Ovary (tissue), 9 donors: ENCODE results near the gene ATP6V0B. TPM values are rescaled to one million over a fixed set of nuclear protein-coding genes. Genes with fewer than 3 reads are reported as not detected.

ENCODE experiments used
- DNase-seq, 5 donors: peaks; one replicate each; pipeline ENCODE4 v3.0.0-alpha.2; 2019 to 2020
- H3K27ac ChIP-seq, 2 donors: fragments of 200-600 bp; one replicate each; pipeline versions ENCODE4 v1.5.1 to v1.8.0; 2019 to 2022
- H3K27me3 ChIP-seq: fragments of 200-600 bp; one replicate; pipeline ENCODE4 v1.8.0; 2022
- H3K36me3 ChIP-seq: fragments of 200-600 bp; sonication (generic); one replicate; pipeline ENCODE4 v1.5.1; 2019
- H3K4me1 ChIP-seq: one replicate; pipeline ENCODE4 v1.8.1; 2013; ENCODE audit warnings: mild to moderate bottlenecking, moderate library complexity; ENCODE audit not compliant: insufficient read depth
- H3K4me3 ChIP-seq: fragments of 200-600 bp; sonication (generic); one replicate; pipeline ENCODE4 v1.5.1; 2017
- H3K9me3 ChIP-seq, 2 donors: fragments of 200-600 bp in 1 of 2; sonication (generic) in 1 of 2; one replicate each; pipeline versions ENCODE4 v1.5.1 to v1.8.1; 2013 to 2019; ENCODE audit warnings: mild to moderate bottlenecking in 1 of 2, moderate library complexity in 1 of 2
- EP300 ChIP-seq: sonication (generic); formaldehyde crosslinking; IDR thresholded peaks from one replicate; pipeline ENCODE4 v1.6.1; 2017; ENCODE audit warnings: antibody characterized with exemption
- POLR2A ChIP-seq: fragments of 450-650 bp; IDR thresholded peaks from one replicate; pipeline ENCODE4 v1.6.1; 2017; ENCODE audit warnings: antibody characterized with exemption, mild to moderate bottlenecking, moderate library complexity
- WGBS, 3 donors: extraction: QIAGEN DNeasy Blood & Tissue Kit in 1 of 3; methylation state at CpG; one replicate each; pipeline versions ENCODE4 v1.1.5 to v1.1.7; 2013 to 2017; 5-methylcytosine and 5-hydroxymethylcytosine counted together
- intact Hi-C, 4 donors: fragments of 100-400 bp; cut with DNase I; formaldehyde crosslinking; loops; one replicate each; pipeline versions ENCODE4 v1.11.0 to v1.15.1; 2022 to 2023
- polyA plus RNA-seq, 2 donors: library from polyadenylated mRNA; stranded (reverse); fragments of 200-250 nt in 1 of 2; fragments of 350-450 nt in 1 of 2; fragmentation: Illumina TruSeq in 1 of 2; extraction: RNeasy Lipid Tissue Mini Kit (QIAGEN cat#74804) in 1 of 2; gene quantifications; one replicate each; pipeline ENCODE4 v1.2.3, GENCODE V29; 2013 to 2014
- total RNA-seq, 7 donors: library from RNA; depleted of rRNA in 2 of 7; stranded (reverse); fragments of >200 nt in 2 of 7; fragmentation: NEBNext Ultra II Directional in 3 of 7; extraction: Animal tissue kit (Norgen Biotek cat#: 25700) in 3 of 7; gene quantifications; one replicate each; pipeline versions ENCODE4 v1.1.0 to v1.2.4, GENCODE V29; 2016 to 2023
- TF ChIP-seq, protein P1 (sequence below), 3 donors: fragments of 450-650 bp in 2 of 3; fragments of 200-600 bp in 1 of 3; IDR thresholded peaks; one replicate each; pipeline versions ENCODE4 v1.5.1 to v1.8.0; 2016 to 2022; ENCODE audit warnings: antibody characterized with exemption in 3 of 3, mild to moderate bottlenecking in 1 of 3
- donor health status: DM: no; HTN: no; CAD: no; lungs with moderate emphysema.
- donor health status: DM: no; HTN: no; CAD: no.
- donor health status: Bipolar disorder and iron deficiency.
- donor health status: DM: yes; HTN: yes; CAD: no.
- donor health status: DM: no; HTN: no; CAD: no.
- donor health status: DM: yes; HTN: yes; CAD: no.

ATP6V0B gene
- total and polyA plus RNA-seq, 9 donors: 46.1 to 108 (median 74.4) TPM

DNA sequence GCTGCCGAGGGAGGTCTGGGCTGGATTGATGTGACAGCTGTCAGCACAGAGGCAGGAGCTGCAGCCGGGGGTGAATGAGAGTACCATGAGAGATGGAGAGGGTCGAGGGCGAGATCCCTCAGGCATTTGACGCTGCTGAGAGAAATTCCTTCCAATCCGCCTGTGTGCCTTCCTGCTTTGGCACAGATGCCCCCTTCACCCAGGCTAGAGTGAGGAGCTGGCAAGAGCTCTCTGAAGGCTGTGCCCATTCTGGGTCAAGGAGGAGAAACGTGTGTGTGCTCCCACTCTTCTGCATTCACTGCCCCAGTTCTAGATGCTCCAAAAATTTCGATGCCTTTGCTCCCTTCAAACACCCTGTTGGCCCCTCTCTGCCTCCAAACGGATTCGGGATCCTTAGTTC lies 36.4 kb upstream of the ATP6V0B start:
- intact Hi-C loops: loop anchor here in 3 of 4 donors (5.0 to 10.0 kb wide), 3 partner anchors 404 to 714 kb away; partner anchors contain the start of gene PTPRF (in 1 of the 3)
- Histone ChIP-seq H3K9me3 (no peaks in the 10 kb centered on the region), H3K27ac (no peak overlapping the region), H3K4me1 (peaks cover 4% of the 10 kb centered on the region), H3K4me3 (no peak overlapping the region), H3K36me3 (no peaks in the 10 kb centered on the region), H3K27me3 (no peaks in the 10 kb centered on the region)
- WGBS, 3 donors: 74 to 79% (median 77%) methylated on average over 10 of the region's 10 CpGs
- DNase-seq: no peak
- TF ChIP-seq EP300 (no peak), POLR2A (no peak)
- TF ChIP-seq, protein P1, sequence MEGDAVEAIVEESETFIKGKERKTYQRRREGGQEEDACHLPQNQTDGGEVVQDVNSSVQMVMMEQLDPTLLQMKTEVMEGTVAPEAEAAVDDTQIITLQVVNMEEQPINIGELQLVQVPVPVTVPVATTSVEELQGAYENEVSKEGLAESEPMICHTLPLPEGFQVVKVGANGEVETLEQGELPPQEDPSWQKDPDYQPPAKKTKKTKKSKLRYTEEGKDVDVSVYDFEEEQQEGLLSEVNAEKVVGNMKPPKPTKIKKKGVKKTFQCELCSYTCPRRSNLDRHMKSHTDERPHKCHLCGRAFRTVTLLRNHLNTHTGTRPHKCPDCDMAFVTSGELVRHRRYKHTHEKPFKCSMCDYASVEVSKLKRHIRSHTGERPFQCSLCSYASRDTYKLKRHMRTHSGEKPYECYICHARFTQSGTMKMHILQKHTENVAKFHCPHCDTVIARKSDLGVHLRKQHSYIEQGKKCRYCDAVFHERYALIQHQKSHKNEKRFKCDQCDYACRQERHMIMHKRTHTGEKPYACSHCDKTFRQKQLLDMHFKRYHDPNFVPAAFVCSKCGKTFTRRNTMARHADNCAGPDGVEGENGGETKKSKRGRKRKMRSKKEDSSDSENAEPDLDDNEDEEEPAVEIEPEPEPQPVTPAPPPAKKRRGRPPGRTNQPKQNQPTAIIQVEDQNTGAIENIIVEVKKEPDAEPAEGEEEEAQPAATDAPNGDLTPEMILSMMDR (IDR thresholded peaks at IDR 0.05): no peak

GRCh38 chr1:43938892-43939587 lies 35.7 kb upstream of the ATP6V0B start:
- Histone ChIP-seq H3K4me3 (no peak overlapping the region), H3K27me3 (no peaks in the 10 kb centered on the region), H3K4me1 (no peaks in the 10 kb centered on the region), H3K9me3 (no peaks in the 10 kb centered on the region), H3K36me3 (no peaks in the 10 kb centered on the region), H3K27ac (no peak overlapping the region)
- WGBS, 3 donors: 81 to 86% (median 84%) methylated on average over 3 of the region's 3 CpGs
- TF ChIP-seq POLR2A: no peak
- TF ChIP-seq, protein P1 (IDR thresholded peaks at IDR 0.05): no peak
- TF ChIP-seq EP300: no peak
- intact Hi-C loops: loop anchor here in 3 of 4 donors (5.0 to 10.0 kb wide), 3 partner anchors 404 to 714 kb away; partner anchors contain the start of gene PTPRF (in 1 of the 3)
- DNase-seq: no peak

DNA sequence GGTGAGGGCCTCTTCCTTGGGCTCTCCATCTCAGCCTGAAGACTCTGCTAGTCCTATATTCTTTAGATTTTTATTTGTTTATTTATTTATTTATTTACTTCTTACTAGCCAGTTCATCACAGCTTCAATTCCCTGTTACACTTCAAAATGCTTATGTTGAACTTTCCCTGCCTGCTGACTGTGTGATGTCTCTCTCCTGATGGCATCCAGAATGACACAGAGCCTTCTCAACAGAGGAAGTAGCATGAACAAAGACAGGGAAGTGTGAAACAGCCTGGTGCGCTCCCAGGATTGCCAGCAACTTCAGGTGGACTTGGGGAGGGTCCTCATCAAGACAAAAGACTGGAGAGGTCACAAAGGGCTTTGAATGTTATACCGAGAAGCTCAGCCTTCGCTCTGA lies 32.3 kb upstream of the ATP6V0B start:
- H3K9me3 ChIP-seq: no peaks in the 10 kb centered on the region
- TF ChIP-seq EP300: no peak
- no peak overlapping the region for H3K4me3 ChIP-seq
- intact Hi-C loops: no loop called here
- 86 to 94% (median 90%) methylated on average over 3 of the region's 3 CpGs for WGBS, 3 donors
- peaks cover under 1% of the 10 kb centered on the region for H3K4me1 ChIP-seq
- no peak for DNase-seq
- H3K27me3 ChIP-seq: no peaks in the 10 kb centered on the region
- H3K27ac ChIP-seq: no peak overlapping the region
- H3K36me3 ChIP-seq: no peaks in the 10 kb centered on the region

- H3K36me3 ChIP-seq: no peaks in the 10 kb centered on the region
- intact Hi-C loops: no loop called here
- no peak overlapping the region for H3K4me3 ChIP-seq
- 97 to 100% (median 100%) methylated on average over 1 of the region's 1 CpG for WGBS, 3 donors
- no peak overlapping the region for H3K27ac ChIP-seq
- no peak for DNase-seq
- no peaks in the 10 kb centered on the region for H3K9me3 ChIP-seq
- no peaks in the 10 kb centered on the region for H3K27me3 ChIP-seq
- TF ChIP-seq, protein P1 (IDR thresholded peaks at IDR 0.05): no peak
- TF ChIP-seq POLR2A (no peak), EP300 (no peak)
- peaks cover 9% of the 10 kb centered on the region for H3K4me1 ChIP-seq
Measured at GRCh38 chr1:43944860-43945259, 29.9 kb upstream of the ATP6V0B start.

- intact Hi-C loops: no loop called here
- no peaks in the 10 kb centered on the region for H3K36me3 ChIP-seq
- H3K4me3 ChIP-seq: peak overlapping the region; percentile 82
- no peak for DNase-seq
- H3K9me3 ChIP-seq: no peaks in the 10 kb centered on the region
- TF ChIP-seq EP300 (no peak), POLR2A (no peak)
- TF ChIP-seq, protein P1 (IDR thresholded peaks at IDR 0.05): no peak
- WGBS, 3 donors: 4 to 13% (median 4%) methylated on average over 3 of the region's 3 CpGs
- no peaks in the 10 kb centered on the region for H3K27me3 ChIP-seq
- peak overlapping the region in 1 of 2 donors; percentile 98 for H3K27ac ChIP-seq
- peaks cover 9% of the 10 kb centered on the region for H3K4me1 ChIP-seq
Measured at GRCh38 chr1:43945674-43946235, 29.0 kb upstream of the ATP6V0B start.
